ENCODE results near the gene NPHS1. TPM values are rescaled to one million over a fixed set of nuclear protein-coding genes. Genes with fewer than 3 reads are reported as not detected.

NPHS1 gene
- total and polyA plus RNA-seq, 12 donors = 0.31 TPM; not detected in 11

DNA sequence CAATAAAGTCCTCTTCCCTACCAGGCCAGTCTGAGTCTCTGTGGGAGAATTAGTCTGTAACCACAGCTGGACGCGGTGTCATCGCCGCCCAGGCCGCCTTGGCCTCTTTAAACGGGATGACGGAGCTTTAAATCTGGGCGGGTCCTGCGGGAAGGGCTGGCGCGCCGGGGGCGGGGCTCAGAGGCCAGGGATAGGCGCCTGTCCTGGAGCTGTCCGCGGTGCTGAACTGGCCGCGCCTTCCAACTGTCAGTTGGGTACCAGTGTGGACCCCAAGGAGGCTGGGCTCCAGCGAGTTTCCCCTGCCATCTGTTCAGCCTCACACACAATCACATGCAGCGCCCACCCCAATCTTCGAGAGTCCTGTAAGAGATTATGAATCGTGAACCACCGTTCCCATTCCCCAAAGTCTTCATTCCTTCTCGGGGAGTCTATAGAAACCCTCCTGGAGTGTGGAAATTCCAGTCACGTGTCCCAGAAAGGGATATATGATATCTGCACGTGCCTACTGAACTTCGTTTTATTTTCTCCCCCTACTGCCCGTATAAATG lies 27.5 kb upstream of the NPHS1 start:
- intact Hi-C loops (cut with DNase I) = no loop called here

DNA sequence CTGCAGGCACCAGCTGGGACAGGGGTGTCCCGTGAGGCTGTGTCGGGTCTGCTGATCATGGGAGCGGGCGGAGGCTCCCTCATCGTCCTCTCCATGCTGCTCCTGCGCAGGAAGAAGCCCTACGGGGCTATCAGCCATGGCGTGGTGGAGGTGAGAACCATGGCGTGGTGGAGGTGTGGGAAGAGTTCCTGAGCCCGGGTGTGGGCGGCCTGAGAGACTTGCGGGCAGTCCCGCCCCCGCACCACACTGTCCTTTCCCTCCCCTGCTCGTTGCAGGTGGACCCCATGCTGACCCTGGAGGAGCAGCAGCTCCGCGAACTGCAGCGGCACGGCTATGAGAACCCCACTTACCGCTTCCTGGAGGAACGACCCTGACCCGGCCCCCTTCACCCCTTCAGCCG lies 26.8 kb upstream of the NPHS1 start:
- DNase-seq = no peak
- 20 to 43% (median 34%) methylated on average over 6 to 23 of the region's 23 CpGs for WGBS, 4 donors

More for the DNA sequence above, 27.5 kb upstream of the NPHS1 start:
- 3 to 8% (median 4%) methylated on average over 11 to 28 of the region's 28 CpGs for whole genome bisulfite sequencing, 4 donors
- Histone ChIP-seq H3K4me1 (replicated peaks in 1 of 2) (no peaks in the 10 kb centered on the region), H3K27me3 (no peaks in the 10 kb centered on the region), H3K27ac (no peak overlapping the region), H3K36me3 (replicated peaks in 1 of 2) (no peaks in the 10 kb centered on the region), H3K9me3 (replicated peaks in 1 of 3) (no peaks in the 10 kb centered on the region), H3K4me3 (no peak overlapping the region)
- no peak for TF ChIP-seq POLR2A (IDR thresholded peaks at IDR 0.05)
- TF ChIP-seq, protein P1, sequence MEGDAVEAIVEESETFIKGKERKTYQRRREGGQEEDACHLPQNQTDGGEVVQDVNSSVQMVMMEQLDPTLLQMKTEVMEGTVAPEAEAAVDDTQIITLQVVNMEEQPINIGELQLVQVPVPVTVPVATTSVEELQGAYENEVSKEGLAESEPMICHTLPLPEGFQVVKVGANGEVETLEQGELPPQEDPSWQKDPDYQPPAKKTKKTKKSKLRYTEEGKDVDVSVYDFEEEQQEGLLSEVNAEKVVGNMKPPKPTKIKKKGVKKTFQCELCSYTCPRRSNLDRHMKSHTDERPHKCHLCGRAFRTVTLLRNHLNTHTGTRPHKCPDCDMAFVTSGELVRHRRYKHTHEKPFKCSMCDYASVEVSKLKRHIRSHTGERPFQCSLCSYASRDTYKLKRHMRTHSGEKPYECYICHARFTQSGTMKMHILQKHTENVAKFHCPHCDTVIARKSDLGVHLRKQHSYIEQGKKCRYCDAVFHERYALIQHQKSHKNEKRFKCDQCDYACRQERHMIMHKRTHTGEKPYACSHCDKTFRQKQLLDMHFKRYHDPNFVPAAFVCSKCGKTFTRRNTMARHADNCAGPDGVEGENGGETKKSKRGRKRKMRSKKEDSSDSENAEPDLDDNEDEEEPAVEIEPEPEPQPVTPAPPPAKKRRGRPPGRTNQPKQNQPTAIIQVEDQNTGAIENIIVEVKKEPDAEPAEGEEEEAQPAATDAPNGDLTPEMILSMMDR (IDR thresholded peaks at IDR 0.05) = no peak
- peak; percentile 91 to 96 (median 95) for DNase-seq

DNA sequence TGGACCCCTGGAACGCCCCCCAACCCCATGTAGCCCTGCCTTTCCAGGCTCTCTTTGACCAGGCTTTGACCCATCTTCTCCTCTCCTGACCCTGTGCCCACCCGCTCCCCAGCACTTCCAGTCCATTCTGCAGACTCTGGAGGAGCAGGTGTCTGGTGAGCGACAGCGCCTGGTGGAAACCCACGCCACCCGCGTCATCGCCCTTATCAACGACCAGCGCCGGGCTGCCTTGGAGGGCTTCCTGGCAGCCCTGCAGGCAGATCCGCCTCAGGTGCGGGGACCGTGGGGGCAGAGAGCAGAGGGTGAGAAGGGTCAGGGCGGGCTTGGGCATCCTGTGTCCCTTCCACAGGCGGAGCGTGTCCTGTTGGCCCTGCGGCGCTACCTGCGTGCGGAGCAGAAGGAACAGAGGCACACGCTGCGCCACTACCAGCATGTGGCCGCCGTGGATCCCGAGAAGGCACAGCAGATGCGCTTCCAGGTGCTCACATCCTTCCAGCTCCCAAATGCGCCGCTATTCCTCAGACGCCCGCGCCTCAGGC lies 22.2 kb upstream of the NPHS1 start:
- no peak overlapping the region for H3K4me3 ChIP-seq
- TF ChIP-seq, protein P1 (IDR thresholded peaks at IDR 0.05) = no peak
- TF ChIP-seq POLR2A (IDR thresholded peaks at IDR 0.05) = no peak
- H3K27ac ChIP-seq = no peak overlapping the region
- H3K4me1 ChIP-seq (replicated peaks in 1 of 2) = peaks cover 0 to 3% of the 10 kb centered on the region in 2 donors
- 89 to 92% (median 90%) methylated on average over 27 to 32 of the region's 32 CpGs for WGBS, 4 donors
- peaks cover 11% of the 10 kb centered on the region for H3K27me3 ChIP-seq
- intact Hi-C loops (cut with DNase I) = no loop called here
- H3K36me3 ChIP-seq (replicated peaks in 1 of 2) = no peaks in the 10 kb centered on the region
- no peaks in the 10 kb centered on the region for H3K9me3 ChIP-seq (replicated peaks in 1 of 3)
- no peak for DNase-seq

More for the DNA sequence above, 26.8 kb upstream of the NPHS1 start:
- intact Hi-C loops (cut with DNase I) = no loop called here
- H3K27me3 ChIP-seq = no peaks in the 10 kb centered on the region
- H3K36me3 ChIP-seq (replicated peaks in 1 of 2) = no peaks in the 10 kb centered on the region
- TF ChIP-seq, protein P1 (IDR thresholded peaks at IDR 0.05) = no peak
- no peak for TF ChIP-seq POLR2A (IDR thresholded peaks at IDR 0.05)
- no peaks in the 10 kb centered on the region for H3K4me1 ChIP-seq (replicated peaks in 1 of 2)
- H3K9me3 ChIP-seq (replicated peaks in 1 of 3) = no peaks in the 10 kb centered on the region
- H3K4me3 ChIP-seq = no peak overlapping the region
- no peak overlapping the region for H3K27ac ChIP-seq

DNA sequence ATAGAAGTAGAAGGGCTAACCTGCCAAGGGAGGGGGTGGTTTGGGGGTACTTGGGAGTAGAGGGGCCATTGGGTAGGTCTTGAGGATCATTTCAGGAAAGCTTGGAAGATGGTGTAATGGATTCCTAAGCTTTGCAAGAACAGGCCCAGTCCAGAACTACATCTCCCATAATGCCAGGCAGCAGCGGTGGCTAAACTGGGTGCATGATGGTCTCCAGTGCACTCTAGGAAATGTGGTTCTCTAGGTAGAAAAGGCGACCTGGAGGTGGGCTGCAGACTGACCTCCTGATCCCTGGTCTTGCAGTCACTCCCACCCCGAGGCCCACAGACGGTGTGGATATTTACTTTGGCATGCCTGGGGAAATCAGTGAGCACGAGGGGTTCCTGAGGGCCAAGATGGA lies 19.9 kb upstream of the NPHS1 start:
- Histone ChIP-seq H3K36me3 (replicated peaks in 1 of 2) (no peaks in the 10 kb centered on the region), H3K4me1 (replicated peaks in 1 of 2) (peaks cover 4 to 5% of the 10 kb centered on the region in 2 donors), H3K27me3 (peaks cover 11% of the 10 kb centered on the region), H3K9me3 (replicated peaks in 1 of 3) (no peaks in the 10 kb centered on the region), H3K4me3 (no peak overlapping the region), H3K27ac (no peak overlapping the region)
- no peak for TF ChIP-seq POLR2A (IDR thresholded peaks at IDR 0.05)
- TF ChIP-seq, protein P1 (IDR thresholded peaks at IDR 0.05) = no peak
- DNase-seq = no peak
- WGBS, 4 donors = 61 to 78% (median 68%) methylated on average over 1 to 5 of the region's 5 CpGs
- intact Hi-C loops (cut with DNase I) = no loop called here

All from adrenal gland (tissue), 12 donors.